H1 (cell line): Measurements from ENCODE around the gene RAP2A. TPM values are rescaled to one million over a fixed set of nuclear protein-coding genes. Genes with fewer than 3 reads are reported as not detected.

ENCODE experiments used
- ATF3 ChIP-seq: IDR thresholded peaks from 2 replicates; pipeline ENCODE4 v1.6.1; 2011; ENCODE audit warnings: low read depth, mild to moderate bottlenecking, low read length; ENCODE audit not compliant: insufficient read depth
- BRCA1 ChIP-seq: IDR thresholded peaks from 2 replicates; pipeline ENCODE4 v1.6.1; 2012; ENCODE audit warnings: low read depth, low read length, improper control_type of control experiment
- CBX5 ChIP-seq: fragments of 300-800, 300-1000 bp; sonication (generic); IDR thresholded peaks from 2 replicates; pipeline ENCODE4 v1.7.1; 2016; ENCODE audit warnings: antibody characterized with exemption, low read length, low read depth
- CHD1 ChIP-seq: IDR thresholded peaks from 2 replicates; pipeline ENCODE4 v1.6.1; 2012; ENCODE audit warnings: low read depth, low read length, improper control_type of control experiment
- CHD7 ChIP-seq: fragments of 300-600 bp; sonication (generic); IDR thresholded peaks from 2 replicates; pipeline ENCODE4 v1.7.1; 2012; ENCODE audit warnings: low read length, moderate library complexity, mild to moderate bottlenecking, inconsistent platforms; ENCODE audit not compliant: insufficient replicate concordance
- CTBP2 ChIP-seq: IDR thresholded peaks from 2 replicates; pipeline ENCODE4 v1.7.0; 2011; ENCODE audit warnings: borderline replicate concordance, mild to moderate bottlenecking, moderate library complexity, mixed read lengths, low read length; ENCODE audit not compliant: insufficient read depth, insufficient read length
- HDAC2 ChIP-seq, 2 experiments: fragments of 300-600 bp in 1 of 2; sonication (generic) in 1 of 2; IDR thresholded peaks; 2 replicates each; pipeline ENCODE4 v1.6.1; 2011 to 2012; ENCODE audit warnings: low read depth in 2 of 2, low read length in 2 of 2, mild to moderate bottlenecking in 2 of 2, moderate library complexity in 2 of 2, borderline replicate concordance in 1 of 2, inconsistent platforms in 1 of 2
- JUND ChIP-seq: IDR thresholded peaks from 2 replicates; pipeline ENCODE4 v1.6.1; 2011; ENCODE audit warnings: mild to moderate bottlenecking, improper control_type of control experiment, low read length
- KDM5A ChIP-seq: fragments of 200-600 bp; IDR thresholded peaks from 2 replicates; pipeline ENCODE4 v1.7.1; 2012; ENCODE audit warnings: mild to moderate bottlenecking, low read length, inconsistent platforms, mixed read lengths
- PHF8 ChIP-seq: fragments of 200-600 bp; sonication (generic); conservative IDR thresholded peaks from 2 replicates; pipeline ENCODE4 v1.7.1; 2012; ENCODE audit warnings: low read depth, mild to moderate bottlenecking, inconsistent platforms, low read length, moderate library complexity
- SIX5 ChIP-seq: IDR thresholded peaks from 2 replicates; pipeline ENCODE4 v1.6.1; 2011; ENCODE audit warnings: mild to moderate bottlenecking, low read depth, low read length
- polyA plus RNA-seq, 7 experiments: library from polyadenylated mRNA; depleted of rRNA in 3 of 7; stranded (reverse) in 5 of 7; unstranded in 2 of 7; fragments of >200 nt in 5 of 7; fragments of 200-250 nt in 2 of 7; gene quantifications; 1 replicate in 5 of 7; 2 replicates in 1 of 7; 4 replicates in 1 of 7; pipeline versions ENCODE4 v1.2.1 to v1.2.3, GENCODE V29; 2011 to 2013; ENCODE audit warnings: missing spikeins in 2 of 7, mixed read lengths in 2 of 7
- total RNA-seq: library from RNA; stranded (reverse); fragmentation: NEBNext Ultra II Directional; extraction: Animal tissue kit (Norgen Biotek cat#: 25700); gene quantifications from 2 replicates; pipeline ENCODE4 v1.2.1, GENCODE V29; 2021

The RAP2A gene
- total and polyA plus RNA-seq, 2 of the 8 experiments (the other 6 are each of a cell fraction or from before 2014, with no cell fraction given), result 8.4 to 43.4 TPM

- no peak for TF ChIP-seq CHD7
- no peak for TF ChIP-seq HDAC2 (IDR thresholded peaks at IDR 0.05; ENCODE audit: borderline replicate concordance in 1 of 2, low read depth in 2 of 2, low read length in 2 of 2)
- no peak for TF ChIP-seq BRCA1
- no peak for TF ChIP-seq ATF3
- no peak for TF ChIP-seq CBX5
- no peak for TF ChIP-seq KDM5A
- no peak for TF ChIP-seq CHD1
- no peak for TF ChIP-seq SIX5
- TF ChIP-seq CTBP2, result no peak
- no peak for TF ChIP-seq JUND
- TF ChIP-seq PHF8, result no peak
Observed at GRCh38 chr13:97435794-97436193, 1.8 kb downstream of the RAP2A start (continued).
